Loucy (cell line): ENCODE results near the gene NHSL2.

ENCODE experiments used
- CTCF ChIP-seq: fragments of 200-600 bp; sonication (generic); conservative IDR thresholded peaks from 2 replicates; pipeline ENCODE4 v1.5.1; 2014; ENCODE audit warnings: mild to moderate bottlenecking, antibody characterized with exemption, low read length
- EZH2phosphoT487 ChIP-seq: fragments of 200-600 bp; IDR thresholded peaks from 2 replicates; pipeline ENCODE4 v1.6.1; 2018; ENCODE audit warnings: antibody characterized with exemption, mild to moderate bottlenecking, moderate library complexity, borderline replicate concordance

DNA sequence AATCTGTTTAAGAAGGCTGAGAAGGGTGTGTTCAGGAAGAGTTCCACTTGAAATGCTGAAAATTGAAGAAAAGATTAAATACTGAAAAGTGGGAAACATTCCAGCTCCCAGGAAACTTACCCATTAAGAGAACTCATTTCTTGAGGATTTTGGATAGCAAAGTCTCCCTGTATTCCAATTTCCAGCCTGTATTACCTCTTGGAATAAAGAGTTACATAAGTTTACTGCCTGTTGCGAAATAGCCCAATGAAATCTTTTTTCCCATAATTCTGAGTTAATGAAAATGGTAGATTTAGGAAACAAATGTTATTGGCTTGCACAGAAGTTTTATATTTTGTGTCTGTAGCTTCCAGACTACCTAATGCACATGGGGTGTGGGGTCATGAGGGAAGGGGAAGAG lies 12.0 kb downstream of the NHSL2 start:
- TF ChIP-seq CTCF, result no peak
- TF ChIP-seq EZH2phosphoT487, result no peak
